GM18873 (cell line): ENCODE data around the gene ATAD5.

ENCODE experiments used
- ATAC-seq: cut with Tn5 transposase; IDR thresholded peaks from one replicate; pipeline ENCODE4 v1.9.1; 2021; ENCODE audit warnings: mild to moderate bottlenecking, moderate library complexity, moderate number of reproducible peaks; ENCODE audit not compliant: unreplicated experiment, low FRiP score

Gene ATAD5

GRCh38 chr17:30942308-30943079, 110.7 kb downstream of the ATAD5 start:
- ATAC-seq = no peak
